Right atrium auricular region (tissue), 2 donors: Measurements from ENCODE around the gene ACOT8. TPM values are rescaled to one million over a fixed set of nuclear protein-coding genes. Genes with fewer than 3 reads are reported as not detected.
A peak's percentile ranks its signal among the peaks of the same experiment; 100 is the strongest.
"Not testable (repeated sequence)": the region's sequence is repeated elsewhere in the genome, so short reads cannot be mapped to it uniquely, and the experiment has no call there.

Experiments used
- DNase-seq: peaks from one replicate; pipeline ENCODE4 v3.0.0-alpha.2; 2019; ENCODE audit warnings: low spot score
- H3K27ac ChIP-seq, 2 donors: fragments of 200-600 bp; sonication (generic); 1 replicate in 1 of 2; 2 replicates in 1 of 2; pipeline ENCODE4 v1.5.1; 2016 to 2019
- H3K27me3 ChIP-seq, 2 donors: fragments of 200-600 bp; sonication (generic); one replicate each; pipeline versions ENCODE4 v1.5.1 to v1.6.0; 2017 to 2019
- H3K36me3 ChIP-seq: fragments of 200-600 bp; sonication (generic); one replicate; pipeline ENCODE4 v1.5.1; 2016
- H3K4me1 ChIP-seq, 2 donors: fragments of 200-600 bp; sonication (generic); one replicate each; pipeline versions ENCODE4 v1.5.1 to v1.6.0; 2017 to 2019
- H3K4me3 ChIP-seq, 2 donors: fragments of 200-600 bp; sonication (generic); 1 replicate in 1 of 2; 2 replicates in 1 of 2; pipeline ENCODE4 v1.5.1; 2017 to 2019; ENCODE audit warnings: mild to moderate bottlenecking in 1 of 2, moderate library complexity in 1 of 2
- H3K9me3 ChIP-seq, 2 donors: fragments of 200-600 bp; sonication (generic); one replicate each; pipeline ENCODE4 v1.5.1; 2019
- total RNA-seq, 2 donors: library from RNA; depleted of rRNA; stranded (reverse); fragments of >200 nt; gene quantifications; one replicate each; pipeline ENCODE4 v1.1.0, GENCODE V29; 2016
- TF ChIP-seq, protein P1 (sequence below), 2 donors: fragments of 200-600 bp; sonication (generic); IDR thresholded peaks; one replicate each; pipeline ENCODE4 v1.5.1; 2019; ENCODE audit warnings: antibody characterized with exemption in 2 of 2

Gene ACOT8
- total RNA-seq, 2 donors from 2014 or later, result 39.9 to 40.9 TPM

DNA sequence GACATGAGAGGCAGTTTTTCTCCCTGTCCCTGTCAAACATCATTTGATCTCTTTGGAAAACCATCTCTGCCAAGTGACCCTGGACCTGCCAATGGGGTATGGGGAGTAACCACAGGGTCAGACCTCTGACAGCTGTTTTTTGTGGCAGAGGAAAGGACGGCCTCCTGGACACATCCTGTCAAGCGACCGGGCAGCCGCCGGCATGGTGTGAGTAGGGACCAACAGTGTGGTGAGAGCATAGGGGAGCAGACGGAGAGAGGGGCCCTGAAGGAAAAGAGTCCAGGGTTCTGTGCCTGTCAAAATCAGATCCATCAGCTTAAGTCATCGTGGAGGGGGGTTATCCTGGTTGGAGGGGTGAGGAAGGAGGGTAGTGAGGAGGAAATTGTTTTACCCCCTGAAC, 55.3 kb downstream of the ACOT8 start:
- Histone ChIP-seq H3K27me3 (no peaks in the 10 kb centered on the region), H3K27ac (no peak overlapping the region), H3K4me1 (peaks cover 0 to 11% of the 10 kb centered on the region in 2 donors), H3K9me3 (no peaks in the 10 kb centered on the region), H3K36me3 (peaks cover 60% of the 10 kb centered on the region), H3K4me3 (no peak overlapping the region)
- DNase-seq, result no peak
- TF ChIP-seq, protein P1, sequence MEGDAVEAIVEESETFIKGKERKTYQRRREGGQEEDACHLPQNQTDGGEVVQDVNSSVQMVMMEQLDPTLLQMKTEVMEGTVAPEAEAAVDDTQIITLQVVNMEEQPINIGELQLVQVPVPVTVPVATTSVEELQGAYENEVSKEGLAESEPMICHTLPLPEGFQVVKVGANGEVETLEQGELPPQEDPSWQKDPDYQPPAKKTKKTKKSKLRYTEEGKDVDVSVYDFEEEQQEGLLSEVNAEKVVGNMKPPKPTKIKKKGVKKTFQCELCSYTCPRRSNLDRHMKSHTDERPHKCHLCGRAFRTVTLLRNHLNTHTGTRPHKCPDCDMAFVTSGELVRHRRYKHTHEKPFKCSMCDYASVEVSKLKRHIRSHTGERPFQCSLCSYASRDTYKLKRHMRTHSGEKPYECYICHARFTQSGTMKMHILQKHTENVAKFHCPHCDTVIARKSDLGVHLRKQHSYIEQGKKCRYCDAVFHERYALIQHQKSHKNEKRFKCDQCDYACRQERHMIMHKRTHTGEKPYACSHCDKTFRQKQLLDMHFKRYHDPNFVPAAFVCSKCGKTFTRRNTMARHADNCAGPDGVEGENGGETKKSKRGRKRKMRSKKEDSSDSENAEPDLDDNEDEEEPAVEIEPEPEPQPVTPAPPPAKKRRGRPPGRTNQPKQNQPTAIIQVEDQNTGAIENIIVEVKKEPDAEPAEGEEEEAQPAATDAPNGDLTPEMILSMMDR (IDR thresholded peaks at IDR 0.05), result no peak

DNA sequence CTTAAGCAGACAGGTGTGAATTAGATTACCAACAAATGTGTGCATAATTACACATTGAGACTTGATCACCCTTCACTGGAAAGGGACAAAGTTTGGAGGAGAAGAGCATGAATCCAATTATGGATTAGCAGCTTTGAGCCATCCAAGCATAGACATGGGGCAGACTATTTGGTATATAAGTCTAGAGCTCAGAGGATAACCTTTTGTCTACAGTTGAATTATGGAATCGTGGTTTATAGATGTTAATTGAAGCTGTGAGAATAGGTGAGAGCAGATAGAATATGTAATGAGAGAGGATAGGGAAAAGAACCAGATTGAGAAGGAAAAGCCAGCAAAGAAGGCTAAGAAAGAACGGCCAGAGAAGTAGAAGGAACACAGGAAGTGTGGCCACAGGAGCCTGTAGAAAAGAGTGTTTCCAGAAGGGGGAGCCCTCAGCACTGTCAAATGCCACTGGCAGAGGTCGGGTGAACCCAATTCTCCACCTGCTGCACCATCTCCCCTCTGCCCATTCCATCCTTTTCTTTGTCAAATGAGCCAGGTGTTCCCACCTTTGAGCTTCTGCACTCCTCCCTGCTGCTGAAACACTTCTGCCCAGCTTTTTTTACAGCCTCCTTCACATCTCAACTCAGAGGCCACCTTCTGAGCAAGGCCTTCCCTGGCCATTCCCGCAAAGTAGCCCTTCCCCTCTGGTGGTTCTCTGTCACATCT, 58.1 kb downstream of the ACOT8 start:
- Histone ChIP-seq H3K36me3 (peaks cover 55% of the 10 kb centered on the region), H3K4me3 (no peak overlapping the region), H3K9me3 (no peaks in the 10 kb centered on the region), H3K27me3 (no peaks in the 10 kb centered on the region), H3K4me1 (peaks cover 0 to 11% of the 10 kb centered on the region in 2 donors), H3K27ac (peak overlapping the region; percentile 33 to 51)
- TF ChIP-seq, protein P1 (IDR thresholded peaks at IDR 0.05), result peak; percentile 61 to 74
- DNase-seq, result no peak

DNA sequence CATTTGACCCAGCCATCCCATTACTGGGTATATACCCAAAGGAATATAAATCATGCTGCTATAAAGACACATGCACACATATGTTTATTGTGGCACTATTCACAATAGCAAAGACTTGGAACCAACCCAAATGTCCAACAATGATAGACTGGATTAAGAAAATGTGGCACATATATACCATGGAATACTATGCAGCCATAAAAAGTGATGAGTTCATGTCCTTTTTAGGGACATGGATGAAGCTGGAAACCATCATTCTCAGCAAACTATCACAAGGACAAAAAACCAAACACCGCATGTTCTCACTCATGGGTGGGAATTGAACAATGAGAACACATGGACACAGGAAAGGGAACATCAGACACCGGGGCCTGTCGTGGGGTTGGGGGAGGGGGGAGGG, 59.2 kb downstream of the ACOT8 start:
- not testable (repeated sequence) for H3K9me3 ChIP-seq, DNase-seq, H3K27me3 ChIP-seq, H3K27ac ChIP-seq, H3K4me3 ChIP-seq
- H3K36me3 ChIP-seq, result peaks cover 49% of the 10 kb centered on the region
- peaks cover 0 to 12% of the 10 kb centered on the region in 2 donors for H3K4me1 ChIP-seq

DNA sequence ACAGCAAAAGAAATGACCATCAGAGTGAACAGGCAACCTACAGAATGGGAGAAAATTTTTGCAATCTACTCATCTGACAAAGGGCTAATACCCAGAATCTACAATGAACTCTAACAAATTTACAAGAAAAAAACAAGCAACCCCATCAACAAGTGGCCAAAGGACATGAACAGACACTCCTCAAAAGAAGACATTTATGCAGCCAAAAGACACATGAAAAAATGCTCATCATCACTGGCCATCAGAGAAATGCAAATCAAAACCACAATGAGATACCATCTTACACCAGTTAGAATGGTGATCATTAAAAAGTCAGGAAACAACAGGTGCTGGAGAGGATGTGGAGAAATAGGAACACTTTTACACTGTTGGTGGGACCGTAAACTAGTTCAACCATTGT, 59.7 kb downstream of the ACOT8 start:
- DNase-seq, H3K27ac ChIP-seq, H3K9me3 ChIP-seq, H3K27me3 ChIP-seq, H3K4me3 ChIP-seq: not testable (repeated sequence)
- H3K4me1 ChIP-seq, result peaks cover 0 to 17% of the 10 kb centered on the region in 2 donors
- peaks cover 44% of the 10 kb centered on the region for H3K36me3 ChIP-seq

DNA sequence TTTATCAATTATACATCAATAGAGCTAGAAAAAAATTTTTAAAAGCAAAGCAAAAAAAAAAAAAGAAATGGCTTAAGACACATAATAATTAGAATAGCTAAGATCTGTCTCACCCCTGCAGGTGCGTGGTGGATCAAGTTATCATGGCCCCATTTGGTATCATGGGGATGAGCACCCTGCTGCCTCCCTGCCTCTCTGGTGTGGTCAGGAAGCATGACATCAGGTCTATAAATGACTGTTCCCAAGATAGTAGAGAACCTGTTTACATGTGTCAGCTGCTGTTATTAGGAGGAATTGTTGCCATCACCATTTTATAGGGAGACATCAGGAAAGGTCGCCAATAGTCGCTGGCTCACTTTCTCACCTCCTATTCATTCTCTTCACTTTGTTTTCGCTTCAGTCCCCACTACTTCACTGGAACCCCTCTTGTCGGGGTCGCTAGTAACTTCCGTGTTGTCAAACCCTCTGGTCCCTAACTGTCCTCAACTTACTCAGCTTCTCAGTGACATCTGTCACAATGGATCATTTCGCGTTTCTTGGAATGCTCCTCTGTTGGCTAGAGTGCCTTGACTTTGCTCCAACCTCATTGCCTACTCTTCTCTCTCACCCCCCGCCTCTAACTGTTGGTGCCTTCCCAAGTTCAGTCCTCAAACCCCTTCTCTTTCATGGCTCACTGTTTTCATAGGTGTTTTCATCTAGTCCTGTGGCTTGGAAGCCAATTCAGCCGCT, 60.7 kb downstream of the ACOT8 start:
- H3K4me3 ChIP-seq, result no peak overlapping the region
- H3K27me3 ChIP-seq, result no peaks in the 10 kb centered on the region
- H3K4me1 ChIP-seq, result peaks cover 0 to 20% of the 10 kb centered on the region in 2 donors
- DNase-seq, result no peak
- peak overlapping the region; percentile 16 to 43 for H3K27ac ChIP-seq
- H3K9me3 ChIP-seq, result no peaks in the 10 kb centered on the region
- H3K36me3 ChIP-seq, result peaks cover 34% of the 10 kb centered on the region
- TF ChIP-seq, protein P1 (IDR thresholded peaks at IDR 0.05), result no peak

DNA sequence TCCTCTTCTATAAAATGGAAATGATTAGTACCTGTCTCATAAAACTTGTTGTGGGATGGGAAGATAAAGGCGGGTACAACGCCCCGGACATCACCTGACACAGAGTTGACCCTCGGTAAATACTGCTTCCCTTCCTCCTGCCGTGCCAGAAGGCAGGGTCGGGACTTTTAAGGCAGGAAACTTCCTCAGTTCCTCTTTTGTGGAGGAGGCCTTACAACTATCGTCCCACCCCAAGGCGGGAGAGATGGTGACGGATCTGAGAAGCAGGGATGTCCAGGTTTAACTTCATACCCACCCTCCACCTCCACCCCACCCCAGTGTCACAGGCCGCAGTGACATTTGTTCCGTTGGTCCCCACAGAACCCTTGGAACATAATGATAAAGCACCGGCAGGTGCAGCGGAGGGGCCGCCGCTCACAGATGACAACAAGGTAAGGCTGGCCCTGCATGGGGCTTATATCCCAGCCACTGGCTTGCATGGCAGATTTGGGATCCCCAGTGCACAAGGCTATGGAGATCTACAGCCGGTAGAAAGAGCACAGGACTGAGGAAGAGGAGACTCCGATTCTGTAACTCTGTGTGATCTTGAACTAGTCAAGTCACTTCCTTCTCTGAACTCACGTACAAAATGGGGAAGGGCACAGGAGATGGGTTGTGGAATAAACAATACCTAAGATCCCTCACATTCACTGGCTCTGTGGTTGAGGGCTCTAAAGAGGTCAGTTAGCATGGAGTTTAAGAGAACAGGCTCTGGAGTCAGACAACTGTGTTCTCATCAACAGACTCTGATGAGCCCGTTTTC, 64.7 kb downstream of the ACOT8 start:
- no peak for DNase-seq
- peak overlapping the region; percentile 91 to 92 for H3K27ac ChIP-seq
- no peaks in the 10 kb centered on the region for H3K9me3 ChIP-seq
- H3K36me3 ChIP-seq, result peaks cover 26% of the 10 kb centered on the region
- H3K4me3 ChIP-seq, result peak overlapping the region; percentile 89 to 99
- no peaks in the 10 kb centered on the region for H3K27me3 ChIP-seq
- H3K4me1 ChIP-seq, result peaks cover 0 to 10% of the 10 kb centered on the region in 2 donors
- TF ChIP-seq, protein P1 (IDR thresholded peaks at IDR 0.05), result no peak

Other genes with a start within 250 kb of the ACOT8 start
- not detected for gene WFDC10A, start 227.7 kb downstream of the ACOT8 start, total RNA-seq
- not detected for gene WFDC9, start 226.1 kb downstream of the ACOT8 start, total RNA-seq
- gene WFDC11, start 187.2 kb downstream of the ACOT8 start, total RNA-seq, result not detected
- not detected for gene WFDC13, start 155.4 kb downstream of the ACOT8 start, total RNA-seq
- gene WFDC10B, start 152.4 kb downstream of the ACOT8 start, total RNA-seq, result not detected
- gene SPINT4, start 135.0 kb downstream of the ACOT8 start, total RNA-seq, result not detected
- gene WFDC3, start 65.5 kb downstream of the ACOT8 start, total RNA-seq, result under 1 TPM in 1 of 2 donors, not detected in 1; 0.75 TPM
- 10 to 100 TPM; 13.2 to 21.6 TPM for gene DNTTIP1, start 65.4 kb downstream of the ACOT8 start, total RNA-seq
- gene UBE2C, start 44.7 kb downstream of the ACOT8 start, total RNA-seq, result 1 to 10 TPM; 1.4 to 4.9 TPM
- under 1 TPM in 1 of 2 donors, not detected in 1; 0.51 TPM for gene TNNC2, start 30.1 kb downstream of the ACOT8 start, total RNA-seq
- gene SNX21, start 23.6 kb downstream of the ACOT8 start, total RNA-seq, result 10 to 100 TPM; 43.5 to 54.7 TPM
- gene ZSWIM3, start 222 bp upstream of the ACOT8 start, total RNA-seq, result 1 to 10 TPM; 2.4 to 3.7 TPM
- 10 to 100 TPM in 1 of 2 donors, 1 to 10 TPM in 1; 9.8 to 13.8 TPM for gene ZSWIM1, start 23.8 kb upstream of the ACOT8 start, total RNA-seq
- 1 to 10 TPM; 1.1 to 1.4 TPM for gene SPATA25, start 30.2 kb upstream of the ACOT8 start, total RNA-seq
- gene NEURL2, start 33.8 kb upstream of the ACOT8 start, total RNA-seq, result 1 to 10 TPM; 8.7 to 8.8 TPM
- 100 to 1,000 TPM in 1 of 2 donors, 10 to 100 TPM in 1; 83.8 to 116 TPM for gene CTSA, start 33.9 kb upstream of the ACOT8 start, total RNA-seq
- 100 to 1,000 TPM in 1 of 2 donors, 10 to 100 TPM in 1; 53.6 to 221 TPM for gene PLTP, start 54.8 kb upstream of the ACOT8 start, total RNA-seq
- gene PCIF1, start 77.3 kb upstream of the ACOT8 start, total RNA-seq, result 10 to 100 TPM; 21.1 to 39.8 TPM
- 10 to 100 TPM in 1 of 2 donors, 1 to 10 TPM in 1; 6.6 to 12.1 TPM for gene ZNF335, start 114.8 kb upstream of the ACOT8 start, total RNA-seq
- gene MMP9, start 151.5 kb upstream of the ACOT8 start, total RNA-seq, result 1 to 10 TPM in 1 of 2 donors, under 1 TPM in 1; 0.82 to 1.8 TPM
- gene SLC12A5, start 171.8 kb upstream of the ACOT8 start, total RNA-seq, result not detected
- gene NCOA5, start 232.6 kb upstream of the ACOT8 start, total RNA-seq, result 10 to 100 TPM; 17.8 to 23.3 TPM